ENCODE measurements around the gene UFSP1.
A peak's percentile ranks its signal among the peaks of the same experiment; 100 is the strongest.
"Not testable (repeated sequence)": the region's sequence is repeated elsewhere in the genome, so short reads cannot be mapped to it uniquely, and the experiment has no call there.

The UFSP1 gene

GRCh38 chr7:100859856-100860255 is 29.7 kb downstream of the UFSP1 start:
- DNase-seq (ENCODE audit: low read depth) = no peak

DNA sequence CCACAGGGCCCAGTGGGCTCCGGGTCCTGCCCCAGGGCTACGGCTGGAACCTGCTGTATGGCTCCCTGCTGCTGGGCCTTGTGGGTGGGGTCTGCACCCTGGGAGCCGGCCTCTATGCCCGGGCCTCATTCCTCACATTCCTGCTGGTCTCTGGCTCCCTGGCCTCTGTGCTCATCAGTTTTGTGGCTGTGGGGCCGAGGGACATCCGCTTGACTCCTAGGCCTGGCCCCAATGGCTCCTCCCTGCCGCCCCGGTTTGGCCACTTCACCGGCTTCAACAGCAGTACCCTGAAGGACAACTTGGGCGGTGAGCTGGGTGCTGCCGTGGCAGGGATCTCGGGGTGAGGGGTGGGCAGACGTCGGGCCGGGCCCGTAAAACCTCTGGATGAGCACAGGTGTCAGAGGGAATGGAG is 32.6 kb downstream of the UFSP1 start:
- no peak for DNase-seq (ENCODE audit: low read depth)

GRCh38 chr7:100855515-100855914 is 34.0 kb downstream of the UFSP1 start:
- no peak for DNase-seq (ENCODE audit: low read depth)

- DNase-seq (ENCODE audit: low read depth) = not testable (repeated sequence)
Observed at GRCh38 chr7:100854899-100855298, 34.6 kb downstream of the UFSP1 start.

DNA sequence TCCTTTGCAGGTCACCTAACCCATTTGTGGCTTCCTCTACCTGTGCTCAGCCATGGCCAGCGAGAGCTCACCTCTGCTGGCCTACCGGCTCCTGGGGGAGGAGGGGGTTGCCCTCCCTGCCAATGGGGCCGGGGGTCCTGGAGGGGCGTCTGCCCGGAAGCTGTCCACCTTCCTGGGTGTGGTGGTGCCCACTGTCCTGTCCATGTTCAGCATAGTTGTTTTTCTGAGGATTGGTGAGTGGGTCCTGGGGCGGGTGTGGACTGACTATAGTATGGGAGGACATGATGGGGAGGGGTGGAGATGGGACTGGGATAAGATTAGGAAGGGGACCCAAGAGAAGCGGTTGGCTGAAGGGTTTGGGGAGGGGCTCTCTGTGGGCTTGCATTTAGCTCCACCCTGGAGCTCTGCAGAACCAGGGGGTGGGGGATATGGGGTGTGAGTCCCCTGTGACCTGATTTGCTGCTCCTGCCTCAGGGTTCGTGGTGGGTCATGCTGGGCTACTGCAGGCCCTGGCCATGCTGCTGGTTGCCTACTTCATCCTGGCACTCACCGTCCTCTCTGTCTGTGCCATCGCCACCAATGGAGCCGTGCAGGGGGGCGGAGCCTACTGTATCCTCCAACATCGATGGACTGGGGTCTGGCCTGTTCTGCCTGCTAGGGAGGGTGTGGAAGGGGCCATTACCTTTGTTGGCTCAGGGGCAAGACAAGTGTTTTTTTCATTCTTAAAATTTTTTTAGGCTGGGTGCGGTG is 35.2 kb downstream of the UFSP1 start:
- no peak for DNase-seq (ENCODE audit: low read depth)

DNA sequence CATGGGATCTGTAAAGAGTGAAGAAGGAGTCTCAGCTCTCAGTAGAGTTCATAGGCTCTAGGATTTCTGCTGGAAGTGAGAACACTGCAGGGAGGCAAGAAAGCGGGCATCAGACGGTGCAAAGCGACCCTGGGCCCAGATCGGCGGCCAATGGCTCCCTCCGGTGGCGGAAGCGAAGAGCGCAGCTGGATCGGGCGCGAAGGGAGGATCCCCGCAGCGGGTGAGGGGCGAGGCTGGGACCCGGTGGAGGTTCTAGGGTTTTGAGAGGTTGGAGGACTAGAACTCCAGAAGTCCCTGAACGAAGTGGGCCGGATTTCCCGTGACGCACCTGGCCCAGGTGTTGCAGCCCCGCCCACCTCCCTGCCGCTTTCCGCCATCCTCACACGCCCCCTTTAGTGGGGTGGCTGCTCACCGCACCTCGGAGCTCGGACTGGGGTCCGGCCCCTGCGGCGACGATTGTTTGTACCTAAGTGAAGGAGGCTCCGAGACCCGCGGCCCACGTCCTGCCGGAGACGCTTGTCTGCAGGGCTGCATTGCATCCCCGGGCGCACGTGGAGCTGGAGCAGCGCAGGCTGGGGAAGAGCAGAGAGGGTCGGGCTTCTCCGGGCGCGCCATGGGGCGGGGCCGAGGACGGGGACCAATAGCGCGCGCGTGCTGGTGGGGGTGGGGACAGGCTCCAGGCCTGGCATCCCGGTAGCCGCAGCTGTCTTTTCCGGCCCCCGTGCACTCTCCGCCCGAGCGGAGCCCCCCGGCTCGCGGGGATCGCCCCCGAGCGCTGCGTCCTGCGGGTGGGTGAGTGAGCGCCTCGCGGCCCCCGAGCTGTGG is 37.3 kb downstream of the UFSP1 start, which contains the start of gene SLC12A9:
Gene SLC12A9, plus strand, starts transcription at position 666 of the 825 bp plus-strand sequence. CDS start 1,485 bp downstream, outside the sequence.
- peak; percentile 83 for DNase-seq (ENCODE audit: low read depth)

GRCh38 chr7:100847360-100847759 is 42.2 kb downstream of the UFSP1 start:
- no peak for DNase-seq (ENCODE audit: low read depth)

- DNase-seq (ENCODE audit: low read depth) = no peak
Observed at GRCh38 chr7:100840470-100841100, 48.9 kb downstream of the UFSP1 start.

DNA sequence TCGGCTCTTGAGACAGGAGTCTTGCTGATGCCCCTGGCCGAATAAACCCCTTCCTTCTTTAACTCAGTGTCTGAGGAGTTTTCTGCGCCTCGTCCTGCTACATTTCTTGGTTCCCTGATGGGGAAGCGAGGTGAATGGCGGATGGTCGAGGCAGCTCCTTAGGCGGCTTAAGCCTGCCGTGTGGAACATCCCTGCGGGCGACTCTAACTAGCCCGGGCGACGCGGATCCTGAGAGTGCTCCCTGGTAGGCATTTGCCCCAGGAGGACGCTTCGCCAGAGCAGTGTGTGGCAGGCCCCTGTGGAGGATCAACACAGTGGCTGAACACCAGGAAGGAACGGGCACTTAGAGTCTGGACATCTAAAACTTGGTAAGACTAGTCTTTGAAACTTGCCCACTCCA is 50.2 kb downstream of the UFSP1 start:
- no peak for DNase-seq (ENCODE audit: low read depth)
